OCI-M2 (cell line): ENCODE results near the gene CTNND2.

Experiments
- DNase-seq: peaks from one replicate; lab custom pipeline; 2025; ENCODE audit not compliant: unreplicated experiment; lab: John Stamatoyannopoulos, UW

Gene CTNND2

DNA sequence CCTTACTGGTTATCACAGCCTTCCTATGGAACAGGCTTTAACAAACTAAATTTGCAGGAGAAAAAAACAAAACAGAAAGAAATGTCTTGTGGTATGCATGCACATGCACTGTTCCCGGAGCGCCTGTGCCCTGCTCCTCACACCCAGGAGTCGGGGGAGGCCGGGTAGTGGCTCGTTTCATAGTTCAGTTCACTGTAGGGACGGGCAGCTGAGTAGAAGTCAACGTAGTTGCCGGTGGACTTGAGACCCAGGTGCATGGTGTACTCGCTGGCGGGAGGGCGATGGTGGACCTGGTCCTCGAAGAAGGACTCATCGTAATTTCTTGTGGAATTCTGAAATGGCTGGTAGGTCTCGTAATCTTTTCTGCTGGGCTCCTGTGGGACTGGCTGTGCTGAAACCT lies 930.9 kb downstream of the CTNND2 start:
- no peak for DNase-seq

- no peak for DNase-seq
Measured at GRCh38 chr5:10969684-10970180, 934.5 kb downstream of the CTNND2 start.

DNA sequence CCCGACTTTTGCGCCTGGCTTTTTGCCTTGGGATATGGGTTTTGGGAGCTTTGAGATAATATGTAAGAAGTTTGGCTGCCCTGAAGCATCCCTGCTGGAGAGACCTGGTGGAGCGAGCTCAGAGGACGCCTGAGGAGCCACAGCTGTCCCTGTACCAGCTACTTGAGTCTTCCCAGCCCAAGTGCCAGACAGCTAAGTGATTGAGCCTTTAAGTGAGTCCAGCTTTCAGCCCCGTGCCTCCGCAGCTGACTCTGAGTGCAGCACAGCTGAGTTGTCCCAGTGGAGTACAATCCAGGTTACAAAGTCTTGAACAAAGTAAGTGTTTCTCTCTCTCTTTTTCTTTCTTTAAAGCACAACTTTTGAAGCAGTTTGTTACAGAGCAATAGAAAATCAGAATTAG lies 939.4 kb downstream of the CTNND2 start:
- no peak for DNase-seq

- no peak for DNase-seq
Measured at GRCh38 chr5:10958728-10959127, 945.5 kb downstream of the CTNND2 start.

GRCh38 chr5:10949856-10950630 lies 954.2 kb downstream of the CTNND2 start:
- no peak for DNase-seq

DNA sequence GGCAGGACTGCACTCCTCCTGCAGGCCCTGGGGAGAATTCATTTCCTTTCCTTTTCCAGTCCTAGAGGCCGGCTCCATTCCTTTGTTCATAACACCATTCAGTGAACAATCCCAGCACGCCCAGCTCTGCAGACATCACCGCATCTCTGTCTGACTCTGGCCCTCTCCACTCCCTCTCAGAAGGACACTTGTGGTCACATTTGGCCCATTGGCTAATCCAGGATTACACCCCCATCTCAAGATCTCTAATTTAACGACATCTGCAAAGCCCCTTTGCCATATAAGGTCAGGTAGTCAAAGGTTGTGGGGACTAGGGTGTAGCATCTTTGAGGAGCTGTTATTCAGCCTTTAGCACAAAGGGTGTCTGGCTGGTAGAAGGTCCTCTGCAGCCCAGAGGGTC lies 958.2 kb downstream of the CTNND2 start:
- no peak for DNase-seq

DNA sequence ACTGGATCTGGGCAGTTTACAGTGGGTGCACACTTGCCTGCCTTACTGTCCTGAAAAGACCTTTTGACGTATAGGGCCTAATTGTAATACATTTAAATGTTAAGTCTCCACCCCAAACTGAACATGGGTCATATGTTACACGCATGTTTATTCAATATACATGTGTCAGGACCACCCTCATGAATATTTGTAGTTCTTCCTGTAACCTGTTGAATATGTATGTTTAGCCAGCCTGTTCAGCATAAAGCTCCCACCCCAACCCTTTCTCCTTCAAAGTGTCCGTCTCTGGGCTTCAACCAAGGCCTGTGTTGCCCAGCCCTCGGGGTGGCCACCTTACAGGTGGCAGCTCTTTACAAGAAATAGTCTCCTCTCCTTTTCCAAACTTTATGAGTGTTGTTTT lies 962.3 kb downstream of the CTNND2 start:
- no peak for DNase-seq

DNA sequence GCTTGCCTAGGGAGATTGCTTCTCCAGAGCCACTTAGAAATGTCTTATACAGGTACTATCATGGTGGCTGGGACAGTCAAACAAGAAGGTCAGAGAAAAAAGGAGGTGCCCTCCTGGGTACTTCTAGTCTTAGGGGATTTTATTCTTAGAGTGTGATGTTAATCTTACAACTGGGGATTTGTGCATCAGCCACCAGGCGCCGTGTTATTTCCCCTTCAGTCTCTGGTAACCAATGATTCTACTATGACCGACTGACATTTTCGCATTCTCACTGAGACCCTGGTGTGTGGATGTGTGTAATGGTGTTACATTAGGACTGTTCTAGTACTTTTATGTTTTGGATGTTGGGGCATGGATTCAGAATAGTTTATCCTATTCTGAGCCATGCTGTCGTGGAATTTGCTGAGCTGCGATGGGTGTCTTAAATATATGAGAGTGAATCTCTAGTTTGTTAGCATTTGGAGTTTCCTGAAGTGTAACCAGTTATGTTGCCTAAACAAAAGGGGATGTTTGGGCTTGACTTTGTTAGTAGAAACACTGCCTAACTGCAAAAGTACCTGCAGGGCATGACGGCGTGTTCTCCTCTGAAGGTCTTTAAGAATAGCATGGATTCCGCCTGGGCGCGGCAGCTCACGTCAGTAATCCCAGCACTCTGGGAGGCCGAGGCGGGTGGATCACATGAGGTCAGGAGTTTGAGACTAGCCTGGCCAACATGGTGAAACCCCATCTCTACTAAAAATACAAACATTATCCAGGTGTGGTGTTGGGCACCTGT lies 968.0 kb downstream of the CTNND2 start:
- no peak for DNase-seq

DNA sequence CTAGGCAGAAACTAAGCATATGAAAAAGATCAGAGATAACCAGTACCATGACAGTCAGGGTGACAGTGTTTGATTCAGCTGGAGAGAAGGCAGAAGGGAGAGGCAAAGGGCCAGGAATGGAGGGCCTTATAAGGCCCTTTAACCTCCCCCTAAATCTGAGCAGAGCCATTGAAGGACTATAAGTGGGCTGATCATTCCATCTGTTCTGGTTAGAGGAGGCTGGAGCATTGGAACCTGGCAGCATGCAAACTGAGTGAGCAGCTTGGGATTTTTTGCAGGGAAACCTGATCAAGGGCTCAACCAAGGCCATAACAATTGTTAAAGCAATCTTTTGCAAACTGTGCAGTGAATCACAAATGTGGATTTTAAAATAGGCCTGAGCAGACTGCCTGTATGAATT lies 968.7 kb downstream of the CTNND2 start:
- DNase-seq: no peak

DNA sequence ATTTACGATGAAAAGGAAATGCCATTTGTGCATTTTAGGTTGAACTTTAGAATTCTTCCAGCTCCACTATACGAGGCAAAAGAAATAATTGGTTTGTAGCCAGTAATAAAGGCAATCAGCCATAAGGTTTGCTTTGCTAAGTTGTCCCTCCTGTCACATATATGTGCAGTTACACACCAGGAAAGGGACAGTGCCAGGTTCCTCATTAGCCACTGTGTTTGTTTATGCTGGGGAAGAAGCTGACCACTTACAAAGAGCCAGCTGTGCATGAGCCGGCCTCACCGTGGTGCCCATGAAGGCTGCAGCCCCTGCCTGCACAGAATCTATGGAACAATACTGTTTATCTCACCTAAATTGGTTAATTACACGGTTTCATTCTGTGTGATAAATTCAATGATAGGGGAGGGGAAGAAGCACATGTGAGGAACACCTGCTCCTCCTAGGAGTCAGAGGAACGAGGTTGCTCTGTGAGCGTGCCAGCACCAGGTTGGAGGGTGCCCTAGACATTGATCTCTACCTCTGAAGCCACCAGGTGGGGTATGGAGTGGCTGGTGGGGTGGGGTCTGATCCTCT lies 969.4 kb downstream of the CTNND2 start:
- DNase-seq: no peak

GRCh38 chr5:10933121-10933520 lies 971.1 kb downstream of the CTNND2 start:
- no peak for DNase-seq

GRCh38 chr5:10932426-10932825 lies 971.8 kb downstream of the CTNND2 start:
- no peak for DNase-seq

DNA sequence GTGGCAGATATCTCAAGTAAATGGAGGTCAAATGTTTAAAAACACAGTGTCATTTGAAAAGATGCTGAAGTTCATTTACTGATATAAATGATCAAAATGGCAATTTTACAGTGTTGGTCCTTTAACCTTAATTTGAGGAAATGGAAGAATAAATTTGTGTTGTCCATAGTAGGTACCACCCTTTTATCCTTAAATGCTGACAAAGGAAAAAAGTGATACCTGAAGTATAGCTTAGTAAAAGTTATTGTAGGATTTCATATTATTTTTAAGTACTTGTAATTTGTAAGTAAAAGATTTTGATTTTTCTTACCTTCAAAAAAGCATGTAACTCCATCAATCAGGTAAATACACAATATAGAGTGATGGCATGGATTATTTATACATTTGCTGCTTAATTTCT lies 976.6 kb downstream of the CTNND2 start:
- DNase-seq: no peak

GRCh38 chr5:10923310-10923709 lies 980.9 kb downstream of the CTNND2 start:
- DNase-seq: no peak
